WTC11 (cell line): ENCODE measurements around the gene RGS21. TPM values are rescaled to one million over a fixed set of nuclear protein-coding genes. Genes with fewer than 3 reads are reported as not detected.

Experiments
- ATAC-seq: fragments of 200-7000 bp; cut with Tn5 transposase; 2 replicates; pipeline ENCODE4 v1.10.0; 2021; ENCODE audit warnings: mild to moderate bottlenecking, moderate library complexity
- CTCF ChIA-PET: fragments of 300-600 bp; sonication (Branson Sonifier 250); formaldehyde crosslinking; loops from one replicate; lab custom pipeline; 2021; ENCODE audit warnings: antibody characterized with exemption; lab: Charles Lee
- POLR2A ChIA-PET: fragments of 350-600 bp; sonication (Branson Sonifier 250); formaldehyde crosslinking; loops from one replicate; lab custom pipeline; 2021; ENCODE audit warnings: antibody characterized with exemption; lab: Charles Lee
- DNase-seq: peaks from one replicate; pipeline ENCODE4 v3.0.0; 2021; ENCODE audit warnings: low spot score
- H3K27ac Mint-ChIP-seq: 2 replicates; pipeline ENCODE4 v1.8.0; 2021; ENCODE audit warnings: mixed read lengths
- H3K27me3 Mint-ChIP-seq: 2 replicates; pipeline ENCODE4 v1.8.0; 2021; ENCODE audit warnings: low read depth, mild to moderate bottlenecking, moderate library complexity, mixed read lengths
- H3K36me3 Mint-ChIP-seq: 2 replicates; pipeline ENCODE4 v1.8.0; 2021; ENCODE audit warnings: mixed read lengths
- H3K4me1 Mint-ChIP-seq: 2 replicates; pipeline ENCODE4 v1.8.0; 2022; ENCODE audit warnings: mixed read lengths
- H3K4me3 Mint-ChIP-seq: 2 replicates; pipeline ENCODE4 v1.8.0; 2021; ENCODE audit warnings: mild to moderate bottlenecking, moderate library complexity, mixed read lengths
- H3K9me3 Mint-ChIP-seq: 2 replicates; pipeline ENCODE4 v1.8.0; 2021; ENCODE audit warnings: mixed read lengths
- GABPB1 ChIP-seq: sonication (generic); formaldehyde crosslinking; IDR thresholded peaks from 2 replicates; pipeline ENCODE4 v1.8.1; 2023; ENCODE audit warnings: mild to moderate bottlenecking, missing genetic modification reagents
- IRF2 ChIP-seq: sonication (generic); formaldehyde crosslinking; IDR thresholded peaks from 2 replicates; pipeline ENCODE4 v1.8.0; 2022; ENCODE audit warnings: low read depth, missing genetic modification reagents, borderline replicate concordance
- JUN ChIP-seq: sonication (generic); formaldehyde crosslinking; IDR thresholded peaks from 2 replicates; pipeline ENCODE4 v1.8.0; 2023; ENCODE audit warnings: mild to moderate bottlenecking, missing genetic modification reagents
- MXD4 ChIP-seq: fragments of 250-450 bp; sonication (Bioruptor Pico); IDR thresholded peaks from 2 replicates; pipeline ENCODE4 v1.8.0; 2021; ENCODE audit warnings: mild to moderate bottlenecking, moderate library complexity, borderline replicate concordance
- NFE2L1 ChIP-seq: sonication (generic); formaldehyde crosslinking; IDR thresholded peaks from 2 replicates; pipeline ENCODE4 v1.8.1; 2023; ENCODE audit warnings: missing genetic modification reagents
- NR2C2 ChIP-seq: sonication (generic); formaldehyde crosslinking; IDR thresholded peaks from 2 replicates; pipeline ENCODE4 v1.8.0; 2022; ENCODE audit warnings: mild to moderate bottlenecking, missing genetic modification reagents
- RORB ChIP-seq: fragments of 250-450 bp; sonication (Bioruptor Pico); IDR thresholded peaks from 2 replicates; pipeline ENCODE4 v1.9.0; 2021; ENCODE audit warnings: mild to moderate bottlenecking
- TEAD4 ChIP-seq: sonication (generic); formaldehyde crosslinking; IDR thresholded peaks from 2 replicates; pipeline ENCODE4 v1.8.0; 2022; ENCODE audit warnings: mild to moderate bottlenecking, missing genetic modification reagents
- ZBTB21 ChIP-seq: sonication (generic); formaldehyde crosslinking; IDR thresholded peaks from 2 replicates; pipeline ENCODE4 v1.8.1; 2023; ENCODE audit warnings: mild to moderate bottlenecking, missing genetic modification reagents, borderline replicate concordance
- total RNA-seq: library from RNA; stranded (reverse); gene quantifications from 3 replicates; pipeline ENCODE4 v1.2.3, GENCODE V29; 2021
- TF ChIP-seq, protein P1 (sequence below): sonication (generic); formaldehyde crosslinking; IDR thresholded peaks from 2 replicates; pipeline ENCODE4 v1.8.1; 2023; ENCODE audit warnings: mild to moderate bottlenecking, moderate library complexity, missing genetic modification reagents
- TF ChIP-seq, protein P2 (sequence below): fragments of 250-450 bp; sonication (Bioruptor Pico); IDR thresholded peaks from 2 replicates; pipeline ENCODE4 v1.8.0; 2021; ENCODE audit warnings: mild to moderate bottlenecking
- TF ChIP-seq, protein P3 (sequence below): sonication (generic); formaldehyde crosslinking; IDR thresholded peaks from 2 replicates; pipeline ENCODE4 v1.8.1; 2022; ENCODE audit warnings: mild to moderate bottlenecking, missing genetic modification reagents, moderate library complexity, borderline replicate concordance
- TF ChIP-seq, protein P4 (sequence below): sonication (generic); formaldehyde crosslinking; IDR thresholded peaks from 2 replicates; pipeline ENCODE4 v1.8.1; 2023; ENCODE audit warnings: mild to moderate bottlenecking, missing genetic modification reagents
- TF ChIP-seq, protein P5 (sequence below): sonication (generic); formaldehyde crosslinking; IDR thresholded peaks from 2 replicates; pipeline ENCODE4 v1.8.0; 2023; ENCODE audit warnings: mild to moderate bottlenecking, missing genetic modification reagents
- TF ChIP-seq, protein P6 (sequence below): sonication (generic); formaldehyde crosslinking; IDR thresholded peaks from 2 replicates; pipeline ENCODE4 v1.8.0; 2022; ENCODE audit warnings: missing genetic modification reagents

The RGS21 gene
- total RNA-seq, 1 experiment from 2014 or later = not detected

DNA sequence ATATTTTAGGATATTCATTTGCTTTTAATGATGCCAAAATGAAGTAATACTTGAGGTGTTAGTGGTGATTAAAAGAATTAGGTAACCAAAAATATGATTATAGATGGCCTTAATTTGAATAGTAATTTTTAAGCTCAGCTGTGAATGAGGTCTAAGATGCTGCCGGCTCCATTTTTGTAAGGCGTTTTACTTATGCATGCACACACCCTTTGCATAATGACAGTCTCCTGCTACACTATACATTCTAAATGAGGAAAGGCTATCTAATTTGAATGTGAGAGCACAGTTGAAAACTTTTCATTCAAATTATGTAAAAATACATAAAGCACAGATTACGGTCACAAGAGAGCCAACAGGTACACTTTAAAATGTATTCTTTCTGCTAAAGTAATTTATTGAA lies 41.6 kb downstream of the RGS21 start:
- H3K36me3 Mint-ChIP-seq = no peaks in the 10 kb centered on the region
- POLR2A ChIA-PET = no interaction called here
- CTCF ChIA-PET = no interaction called here

DNA sequence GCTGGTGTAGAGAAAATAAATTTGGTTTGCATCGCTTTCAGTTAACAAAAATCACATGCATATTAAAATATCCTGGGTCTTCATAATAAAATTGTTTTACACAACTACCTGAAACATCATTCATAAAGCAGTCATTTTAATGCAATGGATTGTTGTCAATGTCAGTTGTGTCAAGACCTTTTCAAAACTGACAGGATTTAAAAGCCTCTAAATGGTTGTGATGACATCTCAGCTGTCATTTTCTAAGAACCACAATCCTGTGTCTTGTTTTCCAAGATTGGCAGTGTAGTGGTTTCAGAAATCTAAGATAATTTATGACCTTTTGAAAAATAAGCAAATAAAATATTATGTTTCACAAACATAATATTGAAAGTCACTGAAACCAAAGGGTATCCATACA lies 42.0 kb downstream of the RGS21 start:
- Mint-ChIP-seq H3K27ac (no peak overlapping the region), H3K27me3 (no peaks in the 10 kb centered on the region), H3K9me3 (no peaks in the 10 kb centered on the region), H3K4me3 (no peak overlapping the region), H3K36me3 (no peaks in the 10 kb centered on the region), H3K4me1 (0 out of 2 replicates have a peak, but pooled peaks cover 5% of the 10 kb centered on the region)
- ATAC-seq (no peak), DNase-seq (no peak)
- TF ChIP-seq, protein P1, sequence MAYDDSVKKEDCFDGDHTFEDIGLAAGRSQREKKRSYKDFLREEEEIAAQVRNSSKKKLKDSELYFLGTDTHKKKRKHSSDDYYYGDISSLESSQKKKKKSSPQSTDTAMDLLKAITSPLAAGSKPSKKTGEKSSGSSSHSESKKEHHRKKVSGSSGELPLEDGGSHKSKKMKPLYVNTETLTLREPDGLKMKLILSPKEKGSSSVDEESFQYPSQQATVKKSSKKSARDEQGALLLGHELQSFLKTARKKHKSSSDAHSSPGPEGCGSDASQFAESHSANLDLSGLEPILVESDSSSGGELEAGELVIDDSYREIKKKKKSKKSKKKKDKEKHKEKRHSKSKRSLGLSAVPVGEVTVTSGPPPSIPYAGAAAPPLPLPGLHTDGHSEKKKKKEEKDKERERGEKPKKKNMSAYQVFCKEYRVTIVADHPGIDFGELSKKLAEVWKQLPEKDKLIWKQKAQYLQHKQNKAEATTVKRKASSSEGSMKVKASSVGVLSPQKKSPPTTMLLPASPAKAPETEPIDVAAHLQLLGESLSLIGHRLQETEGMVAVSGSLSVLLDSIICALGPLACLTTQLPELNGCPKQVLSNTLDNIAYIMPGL = no peak
- TF ChIP-seq, protein P2, sequence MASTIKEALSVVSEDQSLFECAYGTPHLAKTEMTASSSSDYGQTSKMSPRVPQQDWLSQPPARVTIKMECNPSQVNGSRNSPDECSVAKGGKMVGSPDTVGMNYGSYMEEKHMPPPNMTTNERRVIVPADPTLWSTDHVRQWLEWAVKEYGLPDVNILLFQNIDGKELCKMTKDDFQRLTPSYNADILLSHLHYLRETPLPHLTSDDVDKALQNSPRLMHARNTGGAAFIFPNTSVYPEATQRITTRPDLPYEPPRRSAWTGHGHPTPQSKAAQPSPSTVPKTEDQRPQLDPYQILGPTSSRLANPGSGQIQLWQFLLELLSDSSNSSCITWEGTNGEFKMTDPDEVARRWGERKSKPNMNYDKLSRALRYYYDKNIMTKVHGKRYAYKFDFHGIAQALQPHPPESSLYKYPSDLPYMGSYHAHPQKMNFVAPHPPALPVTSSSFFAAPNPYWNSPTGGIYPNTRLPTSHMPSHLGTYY = no peak
- TF ChIP-seq GABPB1 (CRISPR knock-in tag) = no peak
- TF ChIP-seq, protein P3, sequence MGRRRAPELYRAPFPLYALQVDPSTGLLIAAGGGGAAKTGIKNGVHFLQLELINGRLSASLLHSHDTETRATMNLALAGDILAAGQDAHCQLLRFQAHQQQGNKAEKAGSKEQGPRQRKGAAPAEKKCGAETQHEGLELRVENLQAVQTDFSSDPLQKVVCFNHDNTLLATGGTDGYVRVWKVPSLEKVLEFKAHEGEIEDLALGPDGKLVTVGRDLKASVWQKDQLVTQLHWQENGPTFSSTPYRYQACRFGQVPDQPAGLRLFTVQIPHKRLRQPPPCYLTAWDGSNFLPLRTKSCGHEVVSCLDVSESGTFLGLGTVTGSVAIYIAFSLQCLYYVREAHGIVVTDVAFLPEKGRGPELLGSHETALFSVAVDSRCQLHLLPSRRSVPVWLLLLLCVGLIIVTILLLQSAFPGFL (CRISPR knock-in tag) = no peak
- TF ChIP-seq, protein P4, sequence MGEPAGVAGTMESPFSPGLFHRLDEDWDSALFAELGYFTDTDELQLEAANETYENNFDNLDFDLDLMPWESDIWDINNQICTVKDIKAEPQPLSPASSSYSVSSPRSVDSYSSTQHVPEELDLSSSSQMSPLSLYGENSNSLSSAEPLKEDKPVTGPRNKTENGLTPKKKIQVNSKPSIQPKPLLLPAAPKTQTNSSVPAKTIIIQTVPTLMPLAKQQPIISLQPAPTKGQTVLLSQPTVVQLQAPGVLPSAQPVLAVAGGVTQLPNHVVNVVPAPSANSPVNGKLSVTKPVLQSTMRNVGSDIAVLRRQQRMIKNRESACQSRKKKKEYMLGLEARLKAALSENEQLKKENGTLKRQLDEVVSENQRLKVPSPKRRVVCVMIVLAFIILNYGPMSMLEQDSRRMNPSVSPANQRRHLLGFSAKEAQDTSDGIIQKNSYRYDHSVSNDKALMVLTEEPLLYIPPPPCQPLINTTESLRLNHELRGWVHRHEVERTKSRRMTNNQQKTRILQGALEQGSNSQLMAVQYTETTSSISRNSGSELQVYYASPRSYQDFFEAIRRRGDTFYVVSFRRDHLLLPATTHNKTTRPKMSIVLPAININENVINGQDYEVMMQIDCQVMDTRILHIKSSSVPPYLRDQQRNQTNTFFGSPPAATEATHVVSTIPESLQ = no peak
- TF ChIP-seq NFE2L1 (CRISPR knock-in tag) = no peak
- TF ChIP-seq, protein P5, sequence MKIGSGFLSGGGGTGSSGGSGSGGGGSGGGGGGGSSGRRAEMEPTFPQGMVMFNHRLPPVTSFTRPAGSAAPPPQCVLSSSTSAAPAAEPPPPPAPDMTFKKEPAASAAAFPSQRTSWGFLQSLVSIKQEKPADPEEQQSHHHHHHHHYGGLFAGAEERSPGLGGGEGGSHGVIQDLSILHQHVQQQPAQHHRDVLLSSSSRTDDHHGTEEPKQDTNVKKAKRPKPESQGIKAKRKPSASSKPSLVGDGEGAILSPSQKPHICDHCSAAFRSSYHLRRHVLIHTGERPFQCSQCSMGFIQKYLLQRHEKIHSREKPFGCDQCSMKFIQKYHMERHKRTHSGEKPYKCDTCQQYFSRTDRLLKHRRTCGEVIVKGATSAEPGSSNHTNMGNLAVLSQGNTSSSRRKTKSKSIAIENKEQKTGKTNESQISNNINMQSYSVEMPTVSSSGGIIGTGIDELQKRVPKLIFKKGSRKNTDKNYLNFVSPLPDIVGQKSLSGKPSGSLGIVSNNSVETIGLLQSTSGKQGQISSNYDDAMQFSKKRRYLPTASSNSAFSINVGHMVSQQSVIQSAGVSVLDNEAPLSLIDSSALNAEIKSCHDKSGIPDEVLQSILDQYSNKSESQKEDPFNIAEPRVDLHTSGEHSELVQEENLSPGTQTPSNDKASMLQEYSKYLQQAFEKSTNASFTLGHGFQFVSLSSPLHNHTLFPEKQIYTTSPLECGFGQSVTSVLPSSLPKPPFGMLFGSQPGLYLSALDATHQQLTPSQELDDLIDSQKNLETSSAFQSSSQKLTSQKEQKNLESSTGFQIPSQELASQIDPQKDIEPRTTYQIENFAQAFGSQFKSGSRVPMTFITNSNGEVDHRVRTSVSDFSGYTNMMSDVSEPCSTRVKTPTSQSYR (CRISPR knock-in tag) = no peak
- no peak for TF ChIP-seq ZBTB21
- POLR2A ChIA-PET = no interaction called here
- CTCF ChIA-PET = no interaction called here

More for the DNA sequence above, 41.6 kb downstream of the RGS21 start:
- TF ChIP-seq, protein P1 = no peak
- TF ChIP-seq IRF2 (CRISPR knock-in tag) (no peak), MXD4 (CRISPR knock-in tag) (no peak), NR2C2 (CRISPR knock-in tag) (no peak), RORB (CRISPR knock-in tag) (no peak), GABPB1 (CRISPR knock-in tag) (no peak), TEAD4 (CRISPR knock-in tag) (no peak), JUN (no peak)
- TF ChIP-seq, protein P6, sequence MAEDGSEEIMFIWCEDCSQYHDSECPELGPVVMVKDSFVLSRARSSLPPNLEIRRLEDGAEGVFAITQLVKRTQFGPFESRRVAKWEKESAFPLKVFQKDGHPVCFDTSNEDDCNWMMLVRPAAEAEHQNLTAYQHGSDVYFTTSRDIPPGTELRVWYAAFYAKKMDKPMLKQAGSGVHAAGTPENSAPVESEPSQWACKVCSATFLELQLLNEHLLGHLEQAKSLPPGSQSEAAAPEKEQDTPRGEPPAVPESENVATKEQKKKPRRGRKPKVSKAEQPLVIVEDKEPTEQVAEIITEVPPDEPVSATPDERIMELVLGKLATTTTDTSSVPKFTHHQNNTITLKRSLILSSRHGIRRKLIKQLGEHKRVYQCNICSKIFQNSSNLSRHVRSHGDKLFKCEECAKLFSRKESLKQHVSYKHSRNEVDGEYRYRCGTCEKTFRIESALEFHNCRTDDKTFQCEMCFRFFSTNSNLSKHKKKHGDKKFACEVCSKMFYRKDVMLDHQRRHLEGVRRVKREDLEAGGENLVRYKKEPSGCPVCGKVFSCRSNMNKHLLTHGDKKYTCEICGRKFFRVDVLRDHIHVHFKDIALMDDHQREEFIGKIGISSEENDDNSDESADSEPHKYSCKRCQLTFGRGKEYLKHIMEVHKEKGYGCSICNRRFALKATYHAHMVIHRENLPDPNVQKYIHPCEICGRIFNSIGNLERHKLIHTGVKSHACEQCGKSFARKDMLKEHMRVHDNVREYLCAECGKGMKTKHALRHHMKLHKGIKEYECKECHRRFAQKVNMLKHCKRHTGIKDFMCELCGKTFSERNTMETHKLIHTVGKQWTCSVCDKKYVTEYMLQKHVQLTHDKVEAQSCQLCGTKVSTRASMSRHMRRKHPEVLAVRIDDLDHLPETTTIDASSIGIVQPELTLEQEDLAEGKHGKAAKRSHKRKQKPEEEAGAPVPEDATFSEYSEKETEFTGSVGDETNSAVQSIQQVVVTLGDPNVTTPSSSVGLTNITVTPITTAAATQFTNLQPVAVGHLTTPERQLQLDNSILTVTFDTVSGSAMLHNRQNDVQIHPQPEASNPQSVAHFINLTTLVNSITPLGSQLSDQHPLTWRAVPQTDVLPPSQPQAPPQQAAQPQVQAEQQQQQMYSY = no peak
- TF ChIP-seq, protein P4 = no peak
- Mint-ChIP-seq H3K4me3 (no peak overlapping the region), H3K4me1 (0 out of 2 replicates have a peak, but pooled peaks cover 5% of the 10 kb centered on the region), H3K27me3 (no peaks in the 10 kb centered on the region), H3K27ac (no peak overlapping the region), H3K9me3 (no peaks in the 10 kb centered on the region)
- DNase-seq (no peak), ATAC-seq (no peak)
